Rectal smooth muscle tissue (tissue), 1 donor: ENCODE measurements around the gene ETFRF1.

ENCODE experiments used
- H3K27ac ChIP-seq: one replicate; pipeline ENCODE4 v1.7.0; 2013; ENCODE audit warnings: low read depth, low read length, inconsistent platforms
- H3K27me3 ChIP-seq: one replicate; pipeline ENCODE4 v1.7.0; 2013; ENCODE audit warnings: low read length; ENCODE audit not compliant: control insufficient read depth, insufficient read depth
- H3K36me3 ChIP-seq: one replicate; pipeline ENCODE4 v1.7.0; 2013; ENCODE audit warnings: low read length; ENCODE audit not compliant: control insufficient read depth, insufficient read depth
- H3K4me1 ChIP-seq: one replicate; pipeline ENCODE4 v1.7.0; 2013; ENCODE audit warnings: low read length; ENCODE audit not compliant: control insufficient read depth, insufficient read depth
- H3K4me3 ChIP-seq: one replicate; pipeline ENCODE4 v1.7.0; 2013; ENCODE audit warnings: low read length
- H3K9ac ChIP-seq: one replicate; pipeline ENCODE4 v1.7.0; 2013; ENCODE audit warnings: low read length

ETFRF1 gene

GRCh38 chr12:25241167-25242020 lies 46.4 kb downstream of the ETFRF1 start:
- no peak overlapping the region for H3K27ac ChIP-seq
- H3K4me3 ChIP-seq, result no peak overlapping the region
- H3K27me3 ChIP-seq, result no peaks in the 10 kb centered on the region
- peaks cover 4% of the 10 kb centered on the region for H3K36me3 ChIP-seq
- no peaks in the 10 kb centered on the region for H3K4me1 ChIP-seq
- H3K9ac ChIP-seq, result no peak overlapping the region

GRCh38 chr12:25242981-25243679 lies 48.1 kb downstream of the ETFRF1 start:
- Histone ChIP-seq H3K27ac (no peak overlapping the region), H3K36me3 (no peaks in the 10 kb centered on the region), H3K27me3 (no peaks in the 10 kb centered on the region), H3K9ac (no peak overlapping the region), H3K4me3 (no peak overlapping the region), H3K4me1 (no peaks in the 10 kb centered on the region)

- H3K36me3 ChIP-seq, result no peaks in the 10 kb centered on the region
- H3K27me3 ChIP-seq, result no peaks in the 10 kb centered on the region
- H3K9ac ChIP-seq, result no peak overlapping the region
- no peak overlapping the region for H3K4me3 ChIP-seq
- no peaks in the 10 kb centered on the region for H3K4me1 ChIP-seq
- H3K27ac ChIP-seq, result no peak overlapping the region
Observed at GRCh38 chr12:25243680-25243990, 48.6 kb downstream of the ETFRF1 start.

- H3K4me1 ChIP-seq, result peaks cover 5% of the 10 kb centered on the region
- no peak overlapping the region for H3K4me3 ChIP-seq
- H3K36me3 ChIP-seq, result no peaks in the 10 kb centered on the region
- no peak overlapping the region for H3K9ac ChIP-seq
- H3K27ac ChIP-seq, result no peak overlapping the region
- H3K27me3 ChIP-seq, result no peaks in the 10 kb centered on the region
Observed at GRCh38 chr12:25245491-25245890, 50.5 kb downstream of the ETFRF1 start.

GRCh38 chr12:25248137-25248536 lies 53.1 kb downstream of the ETFRF1 start:
- Histone ChIP-seq H3K27me3 (no peaks in the 10 kb centered on the region), H3K36me3 (no peaks in the 10 kb centered on the region), H3K4me1 (peaks cover 8% of the 10 kb centered on the region)

GRCh38 chr12:25248732-25249131 lies 53.7 kb downstream of the ETFRF1 start:
- no peaks in the 10 kb centered on the region for H3K36me3 ChIP-seq
- H3K27ac ChIP-seq, result no peak overlapping the region
- peaks cover 8% of the 10 kb centered on the region for H3K4me1 ChIP-seq
- no peak overlapping the region for H3K4me3 ChIP-seq
- H3K9ac ChIP-seq, result no peak overlapping the region
- no peaks in the 10 kb centered on the region for H3K27me3 ChIP-seq

More at GRCh38 chr12:25248137-25248536, 53.1 kb downstream of the ETFRF1 start:
- Histone ChIP-seq H3K27ac (no peak overlapping the region), H3K9ac (no peak overlapping the region), H3K4me3 (no peak overlapping the region)

- H3K9ac ChIP-seq, result peak overlapping the region; percentile 85
- peak overlapping the region; percentile 92 for H3K4me3 ChIP-seq
- no peaks in the 10 kb centered on the region for H3K36me3 ChIP-seq
- H3K4me1 ChIP-seq, result peaks cover 8% of the 10 kb centered on the region
- H3K27ac ChIP-seq, result peak overlapping the region; percentile 89
- no peaks in the 10 kb centered on the region for H3K27me3 ChIP-seq
Observed at GRCh38 chr12:25249931-25250738, 55.1 kb downstream of the ETFRF1 start.

- H3K4me1 ChIP-seq, result peaks cover 8% of the 10 kb centered on the region
- H3K4me3 ChIP-seq, result peak within 1 kb of the TSS; percentile 92
- peak within 1 kb of the TSS; percentile 89 for H3K27ac ChIP-seq
- H3K27me3 ChIP-seq, result no peaks in the 10 kb centered on the region
- H3K9ac ChIP-seq, result peak within 1 kb of the TSS; percentile 85
- no peaks in the 10 kb centered on the region for H3K36me3 ChIP-seq
Observed at GRCh38 chr12:25250744-25251730, 56.0 kb downstream of the ETFRF1 start, which contains the start of gene KRAS. TSS of gene KRAS (minus strand) at chr12:25250929.

GRCh38 chr12:25251769-25252168 lies 56.7 kb downstream of the ETFRF1 start:
- H3K27me3 ChIP-seq, result no peaks in the 10 kb centered on the region
- peak overlapping the region; percentile 76 for H3K4me3 ChIP-seq
- peak overlapping the region; percentile 49 for H3K9ac ChIP-seq
- H3K27ac ChIP-seq, result peak overlapping the region; percentile 89
- H3K36me3 ChIP-seq, result no peaks in the 10 kb centered on the region
- H3K4me1 ChIP-seq, result peaks cover 8% of the 10 kb centered on the region

GRCh38 chr12:25252946-25253345 lies 57.9 kb downstream of the ETFRF1 start:
- Histone ChIP-seq H3K4me1 (peaks cover 8% of the 10 kb centered on the region), H3K9ac (no peak overlapping the region), H3K27ac (no peak overlapping the region), H3K27me3 (no peaks in the 10 kb centered on the region), H3K36me3 (no peaks in the 10 kb centered on the region), H3K4me3 (no peak overlapping the region)

GRCh38 chr12:25253371-25254068 lies 58.5 kb downstream of the ETFRF1 start:
- H3K27me3 ChIP-seq, result no peaks in the 10 kb centered on the region
- no peak overlapping the region for H3K4me3 ChIP-seq
- H3K9ac ChIP-seq, result no peak overlapping the region
- peaks cover 8% of the 10 kb centered on the region for H3K4me1 ChIP-seq
- no peaks in the 10 kb centered on the region for H3K36me3 ChIP-seq
- H3K27ac ChIP-seq, result no peak overlapping the region
